Head of caudate nucleus (tissue), 42 donors: Measurements from ENCODE around the gene NCOA3.
A peak's percentile ranks its signal among the peaks of the same experiment; 100 is the strongest.
"Not testable (repeated sequence)": the region's sequence is repeated elsewhere in the genome, so short reads cannot be mapped to it uniquely, and the experiment has no call there.

Experiments used
- DNase-seq, 42 donors: peaks; one replicate each; pipeline versions ENCODE4 v3.0.0 to v3.0.0-alpha.2; 2020 to 2021; ENCODE audit warnings: mixed read lengths in 7 of 42
- intact Hi-C: fragments of 100-400 bp; cut with DNase I; formaldehyde crosslinking; loops from one replicate; pipeline ENCODE4 v1.15.0; 2022

Gene NCOA3

GRCh38 chr20:47553594-47554235 lies 52.0 kb downstream of the NCOA3 start:
- DNase-seq, intact Hi-C loops: not testable (repeated sequence)

- DNase-seq, intact Hi-C loops: not testable (repeated sequence)
These were observed 52.6 kb downstream of the NCOA3 start for GRCh38 chr20:47554283-47554682.

GRCh38 chr20:47557218-47557617 lies 55.5 kb downstream of the NCOA3 start:
- intact Hi-C loops = no loop called here
- no peak for DNase-seq

GRCh38 chr20:47557791-47558190 lies 56.1 kb downstream of the NCOA3 start:
- no peak for DNase-seq
- intact Hi-C loops = no loop called here

- DNase-seq = no peak
- intact Hi-C loops = no loop called here
These were observed 56.8 kb downstream of the NCOA3 start for GRCh38 chr20:47558295-47559066.

- intact Hi-C loops = no loop called here
- no peak for DNase-seq
These were observed 57.5 kb downstream of the NCOA3 start for GRCh38 chr20:47559141-47559540.

GRCh38 chr20:47561180-47561579 lies 59.5 kb downstream of the NCOA3 start:
- intact Hi-C loops = no loop called here

GRCh38 chr20:47561603-47562583 lies 60.2 kb downstream of the NCOA3 start:
- intact Hi-C loops = no loop called here
- no peak for DNase-seq

More at GRCh38 chr20:47561180-47561579, 59.5 kb downstream of the NCOA3 start:
- DNase-seq = no peak

GRCh38 chr20:47566269-47566668 lies 64.6 kb downstream of the NCOA3 start:
- intact Hi-C loops = no loop called here
- no peak for DNase-seq

- intact Hi-C loops = no loop called here
- no peak for DNase-seq
These were observed 66.3 kb downstream of the NCOA3 start for GRCh38 chr20:47568019-47568418.

GRCh38 chr20:47568837-47569410 lies 67.2 kb downstream of the NCOA3 start:
- intact Hi-C loops = no loop called here
- DNase-seq = no peak

GRCh38 chr20:47571426-47571825 lies 69.7 kb downstream of the NCOA3 start:
- intact Hi-C loops = no loop called here
- DNase-seq = no peak

- intact Hi-C loops = no loop called here
- no peak for DNase-seq
These were observed 70.5 kb downstream of the NCOA3 start for GRCh38 chr20:47572105-47572729.

GRCh38 chr20:47573559-47573958 lies 71.9 kb downstream of the NCOA3 start:
- intact Hi-C loops = no loop called here
- DNase-seq = no peak

GRCh38 chr20:47574616-47575364 lies 73.1 kb downstream of the NCOA3 start:
- DNase-seq = peak in 3 of 42 donors; percentile 7 to 28 (median 19)
- intact Hi-C loops = no loop called here

GRCh38 chr20:47576516-47577033 lies 74.9 kb downstream of the NCOA3 start:
- intact Hi-C loops = no loop called here
- DNase-seq = peak in 20 of 42 donors; percentile 9 to 64 (median 23)

- intact Hi-C loops = no loop called here
- DNase-seq = no peak
These were observed 75.6 kb downstream of the NCOA3 start for GRCh38 chr20:47577314-47577713.

- DNase-seq = peak in 1 of 42 donors; percentile 7
These were observed 76.9 kb downstream of the NCOA3 start for GRCh38 chr20:47578543-47578942.

More at GRCh38 chr20:47578543-47578942, 76.9 kb downstream of the NCOA3 start:
- intact Hi-C loops = no loop called here
